Measurements from ENCODE around the gene CNKSR1.
A peak's percentile ranks its signal among the peaks of the same experiment; 100 is the strongest.

CNKSR1 gene, protein sequence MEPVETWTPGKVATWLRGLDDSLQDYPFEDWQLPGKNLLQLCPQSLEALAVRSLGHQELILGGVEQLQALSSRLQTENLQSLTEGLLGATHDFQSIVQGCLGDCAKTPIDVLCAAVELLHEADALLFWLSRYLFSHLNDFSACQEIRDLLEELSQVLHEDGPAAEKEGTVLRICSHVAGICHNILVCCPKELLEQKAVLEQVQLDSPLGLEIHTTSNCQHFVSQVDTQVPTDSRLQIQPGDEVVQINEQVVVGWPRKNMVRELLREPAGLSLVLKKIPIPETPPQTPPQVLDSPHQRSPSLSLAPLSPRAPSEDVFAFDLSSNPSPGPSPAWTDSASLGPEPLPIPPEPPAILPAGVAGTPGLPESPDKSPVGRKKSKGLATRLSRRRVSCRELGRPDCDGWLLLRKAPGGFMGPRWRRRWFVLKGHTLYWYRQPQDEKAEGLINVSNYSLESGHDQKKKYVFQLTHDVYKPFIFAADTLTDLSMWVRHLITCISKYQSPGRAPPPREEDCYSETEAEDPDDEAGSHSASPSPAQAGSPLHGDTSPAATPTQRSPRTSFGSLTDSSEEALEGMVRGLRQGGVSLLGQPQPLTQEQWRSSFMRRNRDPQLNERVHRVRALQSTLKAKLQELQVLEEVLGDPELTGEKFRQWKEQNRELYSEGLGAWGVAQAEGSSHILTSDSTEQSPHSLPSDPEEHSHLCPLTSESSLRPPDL

DNA sequence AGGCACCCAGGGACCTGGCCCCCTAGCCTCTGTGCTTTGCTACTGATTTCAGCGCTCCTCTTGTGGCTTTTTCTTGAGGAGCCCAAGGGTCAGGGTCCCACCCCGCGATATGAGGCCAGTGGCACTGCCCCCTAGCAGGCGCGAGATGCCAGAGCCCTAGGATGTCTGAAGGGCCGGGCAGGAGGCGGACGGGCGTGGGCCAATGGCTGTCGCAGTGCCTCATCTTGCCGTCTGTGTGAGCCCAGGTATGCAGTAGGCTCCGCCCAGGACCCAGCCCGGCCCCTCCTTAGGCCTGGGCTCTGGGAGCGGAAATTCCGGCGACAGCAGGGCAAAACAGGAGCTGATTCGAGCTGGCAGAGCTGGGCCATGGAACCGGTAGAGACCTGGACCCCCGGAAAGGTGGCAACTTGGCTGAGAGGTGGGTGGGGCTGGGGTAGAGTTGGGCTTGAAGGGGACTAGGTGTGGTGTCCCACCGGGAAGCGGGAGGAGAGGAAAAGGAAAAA, at the start of gene CNKSR1:
Gene CNKSR1 (plus strand): TSS at position 310 of the 503 bp plus-strand sequence. CDS start 57 bp downstream, at position 367.
- DNase-seq (ENCODE audit: low read depth): no peak

DNA sequence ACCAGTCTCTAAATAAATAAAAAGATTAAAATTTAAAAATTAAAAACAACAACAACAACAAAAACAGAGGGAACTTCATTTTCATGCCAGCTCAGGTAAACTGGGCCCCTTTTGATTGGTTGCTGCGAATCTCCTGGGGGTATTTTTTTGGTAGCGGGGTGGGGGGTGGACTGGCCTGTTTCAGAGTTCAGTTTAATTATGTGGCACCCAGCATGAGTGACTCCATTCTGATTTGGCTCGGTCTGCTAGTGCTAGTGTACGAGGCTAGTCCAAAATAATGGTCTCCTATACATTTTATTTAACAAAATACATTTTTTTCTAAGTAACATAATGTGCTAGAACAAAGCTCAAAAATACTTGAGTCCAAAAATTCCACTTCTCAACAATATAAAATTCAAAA, 47.5 kb upstream of the CNKSR1 start:
- no peak for DNase-seq (ENCODE audit: low read depth)

DNA sequence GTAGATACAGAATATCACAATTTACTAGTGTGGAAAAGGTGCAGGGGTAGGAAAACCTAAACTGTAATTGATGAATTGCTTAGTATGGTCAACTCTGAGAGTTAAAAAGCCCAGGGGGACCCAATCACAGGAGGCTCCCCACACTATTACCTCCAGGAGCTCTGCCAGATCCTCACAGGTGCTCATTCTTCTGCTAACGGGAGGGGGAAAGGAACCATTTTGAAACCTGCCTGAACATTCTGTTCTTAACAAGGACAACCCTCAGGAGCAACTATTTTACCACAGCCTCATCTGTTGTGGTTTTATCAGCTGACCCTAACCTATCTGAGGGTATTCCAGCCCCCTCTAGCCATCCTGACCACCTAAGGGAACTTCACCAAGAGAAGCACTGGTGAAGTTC, 46.6 kb upstream of the CNKSR1 start:
- DNase-seq (ENCODE audit: low read depth): no peak

DNA sequence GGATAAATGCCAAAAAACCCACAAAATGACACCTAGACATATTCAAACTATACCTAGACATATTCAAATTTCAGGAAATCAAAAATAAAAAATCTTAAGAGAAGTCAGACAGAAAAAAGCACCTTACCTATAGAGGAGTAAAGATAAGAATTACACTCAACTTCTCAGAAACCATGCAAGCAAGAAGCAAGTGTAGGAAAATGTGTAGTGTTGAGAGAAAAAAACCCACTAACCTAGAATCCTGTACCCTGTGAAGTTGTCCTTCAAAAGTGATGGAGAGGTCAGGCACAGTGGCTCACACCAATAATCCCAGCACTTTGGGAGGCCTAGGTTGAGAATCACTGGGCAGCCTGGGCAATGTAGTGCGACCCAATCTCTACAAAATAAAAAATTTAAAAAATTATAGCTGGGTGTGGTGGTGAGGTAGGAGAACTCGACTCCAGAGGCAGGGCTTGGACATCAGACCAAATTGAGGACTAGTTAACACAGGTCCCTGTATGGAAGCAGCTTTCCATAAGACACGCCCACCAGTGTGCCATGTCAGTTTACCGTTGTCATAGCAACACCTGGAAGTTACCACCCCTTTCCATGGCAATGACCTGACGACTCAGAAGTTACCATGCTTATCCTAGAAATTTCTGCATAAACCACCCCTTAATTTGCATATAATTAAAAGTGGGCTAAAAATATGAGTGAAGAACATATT, 45.0 kb upstream of the CNKSR1 start:
- DNase-seq (ENCODE audit: low read depth): no peak

DNA sequence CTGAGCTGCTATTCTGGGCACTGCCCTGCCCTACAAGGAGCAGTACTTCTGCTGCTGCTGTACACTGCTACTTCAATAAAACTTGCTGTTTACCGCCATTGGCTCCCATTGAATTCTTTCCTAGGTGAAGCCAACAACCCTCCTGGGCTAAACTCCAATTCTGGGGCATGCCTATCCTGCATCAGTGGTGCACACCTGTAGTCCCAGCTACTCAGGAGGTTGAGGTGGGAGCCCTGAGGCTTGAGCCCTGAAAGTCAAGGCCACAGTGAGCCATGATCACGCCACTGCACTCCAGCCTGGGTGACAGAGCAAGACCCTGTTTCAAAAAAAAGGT, 44.5 kb upstream of the CNKSR1 start:
- no peak for DNase-seq (ENCODE audit: low read depth)

DNA sequence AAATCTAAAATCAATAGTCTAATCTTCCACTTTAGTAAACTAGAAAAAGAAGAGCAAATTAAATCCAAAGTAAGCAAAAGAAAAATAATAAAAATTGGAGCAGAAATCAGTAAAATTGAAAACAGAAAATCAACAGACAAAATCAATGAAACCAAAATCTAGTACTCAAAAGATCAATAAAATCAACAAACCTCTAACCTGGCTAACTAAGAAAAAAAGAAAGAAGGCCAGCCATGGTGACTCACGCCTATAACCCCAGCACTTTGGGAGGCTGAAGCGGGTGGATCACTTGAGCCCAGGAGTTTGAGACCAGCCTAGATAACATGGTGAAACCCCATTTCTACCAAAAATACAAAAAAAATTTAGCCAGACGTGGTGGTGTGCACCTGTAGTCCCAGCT, 42.8 kb upstream of the CNKSR1 start:
- no peak for DNase-seq (ENCODE audit: low read depth)

DNA sequence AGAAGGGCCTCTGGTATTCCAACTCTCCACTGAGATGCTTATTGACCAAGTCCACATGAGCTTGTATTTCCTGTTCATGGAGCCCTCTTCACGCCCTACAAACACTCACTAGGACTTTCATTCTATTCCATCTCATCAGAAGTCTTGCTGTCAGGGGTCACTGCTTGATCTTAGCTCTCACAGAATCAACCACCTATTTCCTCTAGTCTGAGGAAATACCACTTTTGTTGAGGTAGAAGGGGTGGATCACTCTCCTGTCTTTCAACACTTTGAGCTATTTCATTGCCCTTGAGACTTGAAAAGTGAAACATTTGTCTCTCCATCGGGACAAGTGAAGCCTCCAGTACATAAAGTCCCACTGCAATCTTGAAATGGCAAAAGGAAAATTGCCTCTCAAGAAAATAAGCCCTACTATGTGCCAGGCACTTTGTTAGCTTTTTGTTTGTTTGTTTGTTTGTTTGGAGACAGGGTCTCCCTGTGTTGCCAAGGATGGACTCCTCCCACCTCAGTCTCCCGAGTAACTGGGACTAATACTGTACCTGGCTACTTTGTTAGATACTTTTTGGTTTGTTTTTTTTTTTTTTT, 38.2 kb upstream of the CNKSR1 start:
- no peak for DNase-seq (ENCODE audit: low read depth)

DNA sequence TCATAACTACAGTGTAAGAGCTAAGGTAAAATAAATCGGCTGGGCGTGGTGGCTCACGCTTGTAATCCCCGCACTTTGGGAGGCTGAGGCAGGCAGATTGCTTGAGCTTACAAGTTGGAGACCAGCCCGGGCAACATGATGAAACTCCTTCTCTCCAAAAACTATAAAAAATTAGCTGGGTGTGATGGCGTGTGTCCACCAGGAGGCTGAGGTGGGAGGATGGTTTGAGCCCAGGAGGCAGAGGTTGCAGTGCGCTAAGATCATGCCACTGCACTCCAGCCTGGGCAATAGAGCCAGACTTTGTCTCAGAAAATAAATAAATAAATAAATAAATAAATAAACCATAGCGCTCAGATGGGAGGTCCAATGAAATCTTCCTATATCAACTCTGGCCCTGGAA, 35.1 kb upstream of the CNKSR1 start:
- no peak for DNase-seq (ENCODE audit: low read depth)

DNA sequence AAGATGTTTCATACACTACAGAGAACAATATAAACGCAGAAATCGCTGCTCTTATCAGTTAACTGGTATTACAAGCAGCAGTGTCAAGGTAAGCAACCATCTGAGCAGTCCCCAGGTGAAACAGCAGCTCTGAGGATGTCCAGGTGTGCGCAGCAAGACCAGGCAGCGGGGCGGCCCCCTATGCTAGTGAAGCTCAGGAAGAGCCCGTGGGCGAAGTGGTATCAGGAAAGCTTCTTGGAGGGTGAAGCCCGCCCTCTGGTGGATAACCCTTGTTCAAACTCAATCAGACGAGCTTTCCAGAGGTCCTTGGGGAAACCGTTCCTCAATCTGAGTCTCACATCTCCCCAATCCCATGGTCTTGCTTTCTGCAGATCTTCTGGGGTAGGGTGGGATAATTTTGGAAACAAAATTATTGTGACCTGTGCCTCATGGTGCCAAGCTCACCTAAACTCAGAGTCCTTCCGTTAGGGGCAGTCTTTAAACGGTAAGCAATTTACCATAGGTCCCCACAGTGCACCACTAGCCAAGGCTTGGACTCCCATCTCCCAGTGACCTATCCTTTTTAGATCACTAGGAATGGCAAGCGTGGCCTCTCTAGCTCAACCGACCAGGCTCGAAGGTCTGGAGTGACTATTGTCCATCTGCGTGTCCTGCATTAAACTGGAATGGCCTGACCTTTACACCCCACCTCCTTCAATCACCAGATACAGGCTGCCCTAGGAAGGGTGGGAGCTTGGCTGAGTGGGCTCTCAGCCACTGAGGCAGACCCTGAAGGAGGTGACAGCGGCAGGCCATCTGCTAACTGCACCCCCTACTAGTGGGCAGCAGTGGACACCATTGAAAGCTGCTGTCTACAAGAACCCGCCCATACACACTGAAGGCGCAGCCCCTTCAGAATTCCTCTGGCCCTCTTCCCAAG, 32.0 kb upstream of the CNKSR1 start:
- DNase-seq (ENCODE audit: low read depth): peak; percentile 60

DNA sequence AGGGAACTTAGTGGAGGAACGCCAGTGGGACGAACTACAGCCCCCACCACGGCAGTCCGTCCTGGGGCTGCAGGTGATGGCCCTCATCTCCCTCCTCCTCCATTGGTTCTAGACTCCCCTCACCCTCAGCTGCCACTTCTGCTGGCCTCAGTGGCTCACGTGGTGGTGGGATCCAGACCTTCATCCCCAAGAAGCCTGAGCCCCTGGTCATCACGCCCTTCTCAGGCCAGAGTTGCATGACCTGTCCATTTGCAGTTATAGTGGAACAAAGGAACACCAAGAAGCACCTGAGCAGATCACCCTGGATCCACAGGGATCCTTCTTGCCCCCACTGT, 31.4 kb upstream of the CNKSR1 start:
- DNase-seq (ENCODE audit: low read depth): no peak

DNA sequence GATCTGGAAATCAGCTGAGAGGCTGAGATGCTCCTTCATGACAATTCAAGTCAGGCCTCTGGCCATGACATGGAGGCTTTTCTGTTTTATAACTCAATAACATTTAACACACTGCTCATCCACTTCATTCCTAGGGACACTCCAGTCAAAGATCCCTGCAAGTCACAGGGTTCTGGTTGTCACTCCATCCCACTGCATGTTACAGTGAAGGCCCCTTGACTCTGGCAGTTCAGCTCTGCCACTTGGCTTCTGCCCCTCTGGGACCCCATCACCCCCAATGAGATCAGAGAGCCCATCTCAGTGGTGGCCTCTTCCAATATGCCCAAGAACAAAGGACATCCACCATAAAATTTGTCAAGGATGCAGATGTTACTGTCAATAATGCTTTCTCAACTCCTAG, 28.4 kb upstream of the CNKSR1 start:
- DNase-seq (ENCODE audit: low read depth): no peak

DNA sequence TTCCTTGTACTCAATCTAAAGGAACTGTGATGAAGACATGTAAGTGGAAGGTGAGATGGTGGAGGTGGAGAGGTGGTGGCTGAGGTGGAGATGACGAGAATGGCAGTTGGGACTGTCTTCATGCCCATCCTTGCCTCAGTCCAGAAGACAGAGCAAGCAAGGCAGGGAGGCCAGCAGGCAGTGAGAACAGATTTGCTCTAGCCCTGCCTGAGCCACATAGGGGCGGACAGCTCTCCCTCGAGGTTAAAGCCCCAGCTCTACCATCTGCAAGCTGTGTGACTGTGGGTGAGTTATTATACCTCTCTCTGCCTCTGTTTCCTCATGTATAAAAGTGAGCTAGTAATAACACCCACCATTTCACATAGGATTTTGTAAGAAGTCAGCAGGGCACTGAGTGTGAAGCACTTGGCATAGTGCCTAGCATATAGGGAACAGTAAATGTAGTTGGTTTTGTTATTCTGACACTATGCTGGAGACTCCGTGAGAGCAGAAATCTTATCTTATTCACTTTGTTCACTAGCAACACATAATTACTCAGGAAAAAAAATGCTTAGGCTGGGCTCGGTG, 23.2 kb upstream of the CNKSR1 start:
- no peak for DNase-seq (ENCODE audit: low read depth)

DNA sequence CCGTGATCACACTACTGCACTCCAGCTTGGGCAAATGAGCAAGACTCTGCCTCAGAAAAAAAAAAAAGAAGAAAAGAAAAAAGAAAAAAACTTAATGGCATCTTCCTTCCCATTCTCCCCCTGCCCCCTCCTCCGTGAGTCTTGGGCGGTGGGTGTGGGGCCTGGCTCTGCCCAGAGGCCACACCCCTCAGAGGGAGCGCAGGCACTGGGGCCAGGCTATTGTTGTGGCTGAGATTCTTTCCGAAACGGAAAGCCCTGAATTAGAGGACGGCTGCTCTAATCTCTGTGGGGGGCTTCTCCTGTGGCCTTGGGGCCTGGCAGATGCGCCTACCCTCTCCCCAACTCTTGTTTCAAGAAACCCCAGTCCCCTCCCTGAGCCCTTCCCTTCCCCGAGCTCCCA, 22.5 kb upstream of the CNKSR1 start:
- no peak for DNase-seq (ENCODE audit: low read depth)

DNA sequence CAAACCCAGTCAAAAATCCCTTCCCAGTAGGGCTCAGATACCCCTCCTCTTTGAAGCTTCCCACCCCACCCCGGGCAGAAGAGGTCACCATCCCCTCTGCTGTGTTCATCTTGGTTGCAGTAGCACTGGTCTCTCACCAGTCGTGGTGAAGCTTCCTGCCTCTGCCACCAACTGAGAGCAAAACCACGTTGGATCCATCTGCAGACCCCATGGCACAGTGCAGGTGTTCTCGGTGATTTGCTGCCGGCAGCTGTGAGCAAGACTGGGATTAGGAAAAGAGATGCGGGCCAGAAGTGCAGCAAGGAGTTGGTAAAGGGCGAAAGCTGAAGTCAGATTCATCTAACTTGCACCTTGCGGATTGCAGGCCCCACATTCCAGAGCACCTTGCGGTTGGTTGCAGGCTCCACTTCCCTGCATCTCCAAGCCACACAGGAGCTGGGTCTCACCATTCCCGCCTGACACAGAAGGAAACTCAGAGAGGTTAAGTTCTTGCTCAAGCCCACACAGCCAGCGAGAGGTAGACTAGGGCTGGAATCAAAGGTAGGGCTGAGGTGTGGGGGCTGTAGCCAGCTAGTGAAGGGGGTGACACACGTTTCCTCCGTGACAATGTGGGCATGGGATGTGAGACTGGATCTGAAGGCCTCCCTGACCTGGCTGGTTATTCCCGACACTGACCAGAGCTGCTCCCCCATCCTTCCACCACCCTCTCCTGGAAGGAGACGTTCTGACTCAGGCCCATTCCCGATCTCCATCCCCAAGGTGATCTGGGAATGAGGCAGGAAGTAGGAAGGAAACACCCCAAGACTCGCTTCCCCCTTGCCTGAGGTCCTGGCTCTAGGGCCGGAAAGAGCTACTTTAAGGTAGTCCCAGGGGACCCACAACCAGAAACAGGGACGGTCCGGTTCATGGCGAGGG, 21.7 kb upstream of the CNKSR1 start:
- no peak for DNase-seq (ENCODE audit: low read depth)

DNA sequence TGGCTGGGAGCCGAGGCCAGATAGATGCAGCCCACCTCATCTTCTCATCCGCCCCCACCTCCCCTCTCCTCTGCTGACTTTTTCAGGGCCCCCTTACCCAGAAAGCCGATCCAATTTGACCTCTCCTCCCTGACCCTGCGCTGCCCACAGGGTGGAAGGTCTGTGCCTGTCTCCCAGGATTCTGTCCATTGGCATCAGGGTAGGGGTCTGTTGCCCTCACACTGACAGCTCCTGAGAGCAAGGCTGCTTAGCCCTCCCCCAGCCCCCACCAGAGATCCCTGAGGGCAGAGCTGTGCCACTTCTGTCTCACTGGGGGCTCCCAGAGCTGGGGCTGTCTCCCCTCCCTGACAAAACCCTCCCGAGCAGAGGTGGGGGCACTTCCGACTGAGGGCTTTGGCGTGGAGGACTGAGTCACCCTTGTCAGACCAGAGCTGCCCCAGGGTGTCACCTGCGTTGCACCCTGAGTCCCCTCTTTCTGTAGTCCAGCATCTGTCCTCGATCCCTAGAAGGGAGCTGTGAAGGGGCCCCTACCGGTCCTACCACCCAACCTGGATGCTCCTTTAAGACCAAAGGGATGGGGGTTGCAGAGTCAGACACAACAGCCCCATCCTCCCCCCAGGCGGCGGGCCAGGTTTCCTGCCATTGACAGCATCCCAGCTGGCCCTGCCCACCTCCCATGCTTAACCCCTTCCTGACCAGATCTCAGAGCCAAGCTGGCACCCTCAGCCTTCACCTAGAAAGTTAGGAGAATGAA, 20.8 kb upstream of the CNKSR1 start:
- DNase-seq (ENCODE audit: low read depth): no peak

DNA sequence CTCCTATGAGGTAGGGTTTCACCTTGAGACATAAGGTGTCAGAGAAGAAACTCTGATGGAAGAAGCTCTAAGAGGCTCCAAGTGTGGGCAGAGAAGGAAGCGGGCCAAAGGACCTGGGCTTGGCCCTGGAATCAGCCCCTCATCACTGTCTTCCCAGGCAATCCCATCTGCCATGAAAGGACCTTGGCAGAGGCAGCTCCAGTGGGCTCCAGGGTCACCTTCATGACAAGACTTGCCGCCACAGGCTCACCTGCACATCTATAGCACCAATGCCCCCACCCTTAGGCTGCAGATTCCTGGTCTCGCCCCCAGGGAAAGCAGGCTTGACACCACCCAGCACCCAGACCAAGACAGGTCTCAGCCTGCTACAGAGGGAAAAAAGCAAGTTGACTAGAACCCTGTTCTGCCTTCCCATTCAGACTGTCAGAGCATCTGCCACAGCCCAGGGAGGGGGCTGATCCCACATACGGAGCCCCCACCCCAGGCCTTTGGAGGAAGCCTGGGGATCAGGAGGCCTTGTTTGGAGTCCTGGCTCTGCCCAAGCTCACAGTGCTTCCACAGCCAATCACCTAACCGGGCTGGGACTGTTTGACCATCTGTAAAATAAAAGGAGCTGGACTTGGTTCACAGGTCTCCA, 18.9 kb upstream of the CNKSR1 start:
- DNase-seq (ENCODE audit: low read depth): no peak

DNA sequence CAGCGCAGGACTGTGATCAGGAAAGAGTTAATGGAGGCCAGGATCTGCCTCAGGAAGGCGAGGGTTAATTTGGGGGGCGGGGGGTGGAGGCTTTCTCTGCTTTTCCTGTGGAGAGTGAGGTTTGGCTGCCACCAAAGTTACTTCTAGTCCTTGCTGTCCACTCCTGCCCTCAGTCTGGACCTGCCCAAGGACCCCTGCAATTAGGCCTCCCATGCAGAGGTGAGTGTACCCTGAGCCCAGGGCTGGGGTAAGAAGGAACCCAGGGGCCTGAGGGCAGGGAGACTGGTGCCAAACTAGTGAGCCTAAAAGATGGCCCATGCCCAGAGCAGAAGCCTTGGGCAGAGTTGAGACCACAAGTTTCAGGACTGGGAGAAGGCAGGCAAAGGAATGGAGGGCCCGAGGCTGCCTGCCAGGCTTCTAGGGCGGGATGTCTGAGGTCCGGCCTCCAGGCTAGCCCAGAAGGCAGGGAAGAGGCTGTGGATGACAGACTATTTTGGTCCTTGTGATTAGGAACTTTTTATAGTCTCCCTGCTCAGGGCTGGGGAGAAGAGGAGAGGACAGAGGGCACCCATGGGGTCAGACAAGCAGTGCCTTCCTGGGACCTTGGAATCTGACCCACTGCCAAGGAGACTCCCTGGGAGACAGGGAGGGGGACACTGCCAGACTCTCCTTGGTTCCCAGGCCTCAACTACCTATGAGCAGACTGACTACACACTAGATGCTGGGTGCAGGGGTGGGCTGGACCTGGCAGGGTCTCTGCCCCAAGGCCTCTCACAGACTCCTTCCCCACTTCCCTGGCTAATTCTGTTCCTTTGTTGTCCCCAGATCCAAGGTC, 18.2 kb upstream of the CNKSR1 start, which contains the start of gene FAM110D:
Gene FAM110D (plus strand): TSS at position 172 of the 835 bp plus-strand sequence. CDS start 2,213 bp downstream, outside the sequence.
- no peak for DNase-seq (ENCODE audit: low read depth)

DNA sequence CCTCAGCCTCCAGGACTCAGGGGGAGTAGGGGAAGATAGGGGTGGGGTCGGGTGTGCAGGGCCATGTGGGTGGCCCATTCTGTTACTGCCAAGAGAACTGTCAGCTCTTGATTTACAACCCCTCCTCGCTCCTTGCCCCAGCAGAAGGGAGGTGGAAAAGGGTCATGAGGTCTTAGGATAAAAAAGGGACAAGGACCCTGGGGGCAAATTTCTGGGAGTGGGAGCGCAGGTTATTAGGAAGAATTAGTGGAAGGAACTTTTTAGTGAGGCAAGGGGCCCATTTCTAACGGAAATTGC, 17.6 kb upstream of the CNKSR1 start:
- no peak for DNase-seq (ENCODE audit: low read depth)
